Erythroblast (primary cell): ENCODE results near the gene RPF1.

Source experiments
- GATA1 ChIP-seq: IDR thresholded peaks from 2 replicates; pipeline ENCODE4 v1.6.1; 2011; ENCODE audit warnings: low read depth, mild to moderate bottlenecking, control low read depth, low read length, moderate library complexity
- POLR2A ChIP-seq: IDR thresholded peaks from 2 replicates; pipeline ENCODE4 v1.6.1; 2011; ENCODE audit warnings: mild to moderate bottlenecking, low read length

DNA sequence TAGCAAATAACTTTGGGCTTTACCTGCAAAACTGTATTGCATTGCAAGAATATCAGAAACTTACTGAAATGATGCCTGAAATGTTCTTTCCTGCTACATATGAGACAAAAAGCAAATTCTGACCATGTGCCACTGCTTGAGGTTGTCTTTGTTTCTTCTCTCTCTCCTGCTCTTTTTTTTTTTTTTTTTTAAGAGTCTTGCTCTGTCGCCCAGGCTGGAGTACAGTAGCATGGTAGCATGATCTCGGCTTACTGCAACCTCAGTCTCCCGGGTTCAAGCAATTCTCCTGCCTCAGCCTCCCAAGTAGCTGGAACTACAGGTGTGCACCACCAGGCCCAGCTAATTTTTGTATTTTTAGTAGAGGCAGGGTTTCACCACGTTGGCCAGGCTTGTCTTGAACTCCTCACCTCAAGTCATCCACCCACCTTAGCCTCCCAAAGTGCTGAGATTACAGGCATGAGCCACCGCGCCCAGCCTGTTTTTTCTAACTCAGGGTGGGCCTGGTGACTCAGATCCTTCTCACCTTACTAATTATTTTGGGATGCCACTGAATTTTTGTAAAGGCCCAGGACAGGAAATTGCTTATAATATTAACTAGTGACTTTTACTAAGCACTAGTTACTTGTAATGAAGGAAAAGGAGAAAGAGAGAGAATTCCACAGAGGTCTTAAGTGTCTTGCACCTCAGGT is 44.8 kb upstream of the RPF1 start:
- no peak for TF ChIP-seq POLR2A
- no peak for TF ChIP-seq GATA1
